H1 (cell line): ENCODE data around the gene HIPK1. TPM values are rescaled to one million over a fixed set of nuclear protein-coding genes. Genes with fewer than 3 reads are reported as not detected.

Experiments used
- CTCF ChIA-PET: fragments of 300-600 bp; sonication (Branson Sonifier 250); formaldehyde crosslinking; loops from one replicate; lab custom pipeline; 2021; ENCODE audit not compliant: partially characterized antibody; lab: Charles Lee
- POLR2A ChIA-PET: fragments of 300-600 bp; sonication (Branson Sonifier 250); formaldehyde crosslinking; loops from one replicate; lab custom pipeline; 2021; ENCODE audit warnings: inconsistent platforms; ENCODE audit not compliant: partially characterized antibody; lab: Charles Lee
- DNase-seq, 2 experiments: peaks; one replicate each; pipeline versions ENCODE4 v3.0.0 to v3.0.0-alpha.2; 2010 to 2022; ENCODE audit warnings: low spot score in 2 of 2, low read depth in 1 of 2, mixed read lengths in 1 of 2
- FAIRE-seq: peaks from 2 replicates; lab custom pipeline; 2011; peaks lifted over from hg19 to GRCh38; lab: Jason Lieb, UNC
- H2AFZ ChIP-seq: 2 replicates; pipeline ENCODE4 v1.8.1; 2012; ENCODE audit warnings: low read length, inconsistent platforms
- H2AK5ac ChIP-seq: 2 replicates; pipeline ENCODE4 v1.6.1; 2013; ENCODE audit warnings: low read depth, low read length
- H2BK120ac ChIP-seq: replicated peaks from 2 replicates; pipeline ENCODE3; 2013; ENCODE audit warnings: low read depth, low read length, inconsistent platforms
- H2BK12ac ChIP-seq: 2 replicates; pipeline ENCODE4 v1.6.1; 2013; ENCODE audit warnings: low read depth, low read length
- H2BK15ac ChIP-seq: 2 replicates; pipeline ENCODE4 v1.6.1; 2013; ENCODE audit warnings: low read length
- H2BK20ac ChIP-seq: 2 replicates; pipeline ENCODE4 v1.6.1; 2013; ENCODE audit warnings: low read length
- H2BK5ac ChIP-seq: 2 replicates; pipeline ENCODE4 v1.6.1; 2013; ENCODE audit warnings: low read depth, low read length
- H3K14ac ChIP-seq: 2 replicates; pipeline ENCODE4 v1.6.1; 2013; ENCODE audit warnings: inconsistent platforms; ENCODE audit not compliant: insufficient read length
- H3K18ac ChIP-seq: 2 replicates; pipeline ENCODE4 v1.6.1; 2013; ENCODE audit warnings: low read length; ENCODE audit errors: extremely low read depth
- H3K23ac ChIP-seq: 2 replicates; pipeline ENCODE4 v1.6.1; 2013; ENCODE audit warnings: inconsistent platforms; ENCODE audit not compliant: insufficient read length
- H3K23me2 ChIP-seq: 2 replicates; pipeline ENCODE4 v1.6.1; 2013; ENCODE audit warnings: low read depth, low read length
- H3K27ac ChIP-seq: 2 replicates; pipeline ENCODE4 v1.6.1; 2011; ENCODE audit warnings: low read depth, low read length, inconsistent platforms
- H3K27me3 ChIP-seq, 4 experiments: replicated peaks in 1 of 4; 1 replicate in 1 of 4; 2 replicates in 3 of 4; pipeline versions ENCODE4 v1.6.1 to v1.8.1; 2011 to 2013; ENCODE audit warnings: low read length in 3 of 4, mild to moderate bottlenecking in 3 of 4, inconsistent platforms in 2 of 4, mixed read lengths in 2 of 4, moderate library complexity in 1 of 4; ENCODE audit not compliant: control insufficient read depth in 3 of 4, insufficient read depth in 3 of 4; ENCODE audit errors: extremely low read depth in 1 of 4
- H3K36me3 ChIP-seq, 4 experiments: 2 replicates each; pipeline versions ENCODE4 v1.6.1 to v1.8.1; 2011 to 2013; ENCODE audit warnings: mild to moderate bottlenecking in 4 of 4, low read length in 3 of 4, moderate library complexity in 2 of 4, control low read depth in 1 of 4, inconsistent platforms in 1 of 4; ENCODE audit not compliant: insufficient read depth in 4 of 4, control insufficient read depth in 2 of 4
- H3K4ac ChIP-seq: replicated peaks from 2 replicates; pipeline ENCODE3; 2013; ENCODE audit warnings: low read length, low read depth, mixed read lengths, inconsistent platforms; ENCODE audit not compliant: insufficient read length
- H3K4me1 ChIP-seq, 4 experiments: replicated peaks in 1 of 4; 1 replicate in 1 of 4; 2 replicates in 3 of 4; pipeline versions ENCODE4 v1.6.1 to v1.8.1; 2011 to 2013; ENCODE audit warnings: low read length in 3 of 4, inconsistent platforms in 2 of 4, mixed read lengths in 1 of 4; ENCODE audit not compliant: insufficient read depth in 4 of 4, control insufficient read depth in 3 of 4
- H3K4me2 ChIP-seq, 2 experiments: 2 replicates each; pipeline versions ENCODE4 v1.6.1 to v1.8.1; 2011 to 2013; ENCODE audit warnings: low read depth in 2 of 2, low read length in 2 of 2, control low read depth in 1 of 2, inconsistent platforms in 1 of 2, mild to moderate bottlenecking in 1 of 2; ENCODE audit not compliant: insufficient read depth in 1 of 2
- H3K4me3 ChIP-seq, 4 experiments: fragments of 200-600, 300-600 bp in 1 of 4; sonication (generic), shearing (Covaris generic), sonication (Bioruptor Twin) in 1 of 4; 2 replicates each; pipeline versions ENCODE4 v1.5.1 to v1.8.1; 2011 to 2016; ENCODE audit warnings: low read length in 4 of 4, low read depth in 3 of 4, control low read depth in 2 of 4, inconsistent platforms in 2 of 4, mild to moderate bottlenecking in 2 of 4, mixed read lengths in 1 of 4, moderate library complexity in 1 of 4; ENCODE audit not compliant: insufficient read depth in 2 of 4; ENCODE audit errors: extremely low read depth in 1 of 4
- H3K56ac ChIP-seq: replicated peaks from 2 replicates; pipeline ENCODE3; 2013; ENCODE audit warnings: low read depth, mild to moderate bottlenecking, mixed read lengths, low read length, inconsistent platforms; ENCODE audit not compliant: insufficient read length
- H3K79me1 ChIP-seq: 2 replicates; pipeline ENCODE4 v1.6.1; 2013; ENCODE audit warnings: low read depth, low read length, control low read depth
- H3K79me2 ChIP-seq, 2 experiments: 2 replicates each; pipeline versions ENCODE4 v1.6.1 to v1.8.1; 2012 to 2013; ENCODE audit warnings: low read length in 2 of 2, mild to moderate bottlenecking in 2 of 2, inconsistent platforms in 1 of 2; ENCODE audit not compliant: insufficient read depth in 2 of 2, control insufficient read depth in 1 of 2
- H3K9ac ChIP-seq, 4 experiments: replicated peaks in 1 of 4; 1 replicate in 1 of 4; 2 replicates in 3 of 4; pipeline versions ENCODE4 v1.6.1 to v1.8.1; 2011 to 2013; ENCODE audit warnings: low read depth in 3 of 4, low read length in 3 of 4, control low read depth in 2 of 4, mild to moderate bottlenecking in 2 of 4, moderate library complexity in 2 of 4, inconsistent platforms in 1 of 4; ENCODE audit errors: extremely low read depth in 1 of 4
- H3K9me3 ChIP-seq, 2 experiments: 2 replicates each; pipeline versions ENCODE4 v1.6.1 to v1.8.1; 2012 to 2013; ENCODE audit warnings: mild to moderate bottlenecking in 2 of 2, moderate library complexity in 2 of 2, control low read depth in 1 of 2, inconsistent platforms in 1 of 2, low read depth in 1 of 2, low read length in 1 of 2, mixed read lengths in 1 of 2; ENCODE audit not compliant: insufficient read depth in 2 of 2
- H4K20me1 ChIP-seq, 2 experiments: replicated peaks in 1 of 2; 2 replicates each; pipeline versions ENCODE3 to v1.8.1; 2011 to 2013; ENCODE audit warnings: inconsistent platforms in 2 of 2, low read length in 2 of 2, mild to moderate bottlenecking in 1 of 2; ENCODE audit not compliant: insufficient read depth in 2 of 2, control insufficient read depth in 1 of 2
- H4K5ac ChIP-seq: 2 replicates; pipeline ENCODE4 v1.6.1; 2013; ENCODE audit warnings: low read length, low read depth, mixed read lengths, inconsistent platforms; ENCODE audit not compliant: insufficient read length
- H4K8ac ChIP-seq: 2 replicates; pipeline ENCODE4 v1.8.0; 2013; ENCODE audit warnings: mild to moderate bottlenecking, moderate library complexity, low read length, inconsistent platforms; ENCODE audit not compliant: insufficient read depth; ENCODE audit errors: extremely low read depth
- H4K91ac ChIP-seq: replicated peaks from 2 replicates; pipeline ENCODE3; 2013; ENCODE audit warnings: low read length, mixed read lengths, inconsistent platforms; ENCODE audit not compliant: insufficient read length
- ASH2L ChIP-seq: fragments of 200-600, 300-600 bp; sonication (generic); IDR thresholded peaks from one replicate; pipeline ENCODE4 v1.7.1; 2017; ENCODE audit warnings: low read length
- EZH2 ChIP-seq: fragments of 200-600 bp; sonication (generic); IDR thresholded peaks from 2 replicates; pipeline ENCODE4 v1.7.1; 2012; ENCODE audit warnings: low read depth, mild to moderate bottlenecking, moderate library complexity, low read length, inconsistent platforms; ENCODE audit not compliant: severe bottlenecking
- FOSL1 ChIP-seq: IDR thresholded peaks from 2 replicates; pipeline ENCODE4 v1.6.1; 2011; ENCODE audit warnings: mild to moderate bottlenecking, low read depth, low read length, moderate library complexity; ENCODE audit not compliant: insufficient read depth
- GABPA ChIP-seq: IDR thresholded peaks from 2 replicates; pipeline ENCODE4 v1.6.1; 2011; ENCODE audit warnings: mild to moderate bottlenecking, low read length, moderate library complexity, borderline replicate concordance; ENCODE audit not compliant: insufficient read depth
- SAP30 ChIP-seq: fragments of 300-600 bp; sonication (generic); IDR thresholded peaks from 2 replicates; pipeline ENCODE4 v1.7.1; 2012; ENCODE audit warnings: low read length, moderate library complexity, mild to moderate bottlenecking, inconsistent platforms; ENCODE audit not compliant: insufficient read depth, insufficient replicate concordance
- SIN3A ChIP-seq, 2 experiments: IDR thresholded peaks in 1 of 2; conservative IDR thresholded peaks in 1 of 2; 2 replicates each; pipeline ENCODE4 v1.6.1; 2011 to 2012; ENCODE audit warnings: low read length in 2 of 2, improper control_type of control experiment in 1 of 2, low read depth in 1 of 2, mild to moderate bottlenecking in 1 of 2
- SUZ12 ChIP-seq: fragments of 200-600 bp; sonication (generic); IDR thresholded peaks from 2 replicates; pipeline ENCODE4 v1.6.1; 2012; ENCODE audit warnings: mild to moderate bottlenecking, inconsistent platforms, low read length, moderate library complexity, mixed read lengths
- whole genome bisulfite sequencing, 2 experiments: shearing (Covaris generic) in 1 of 2; methylation state at CpG; one replicate each; pipeline versions ENCODE4 v1.1.6 to v1.1.7; 2013 to 2015; ENCODE audit warnings: low lambda C conversion rate in 2 of 2, mixed read lengths in 2 of 2, inconsistent platforms in 1 of 2, low coverage in 1 of 2, missing lambda C conversion rate in 1 of 2; ENCODE audit not compliant: insufficient replicate concordance in 2 of 2, insufficient coverage in 1 of 2, insufficient read length in 1 of 2; ENCODE audit errors: extremely low coverage in 1 of 2, missing lambda C conversion rate in 1 of 2; 5-methylcytosine and 5-hydroxymethylcytosine counted together
- polyA plus RNA-seq, 7 experiments: library from polyadenylated mRNA; depleted of rRNA in 3 of 7; stranded (reverse) in 5 of 7; unstranded in 2 of 7; fragments of >200 nt in 5 of 7; fragments of 200-250 nt in 2 of 7; gene quantifications; 1 replicate in 5 of 7; 2 replicates in 1 of 7; 4 replicates in 1 of 7; pipeline versions ENCODE4 v1.2.1 to v1.2.3, GENCODE V29; 2011 to 2013; ENCODE audit warnings: missing spikeins in 2 of 7, mixed read lengths in 2 of 7
- total RNA-seq: library from RNA; stranded (reverse); fragmentation: NEBNext Ultra II Directional; extraction: Animal tissue kit (Norgen Biotek cat#: 25700); gene quantifications from 2 replicates; pipeline ENCODE4 v1.2.1, GENCODE V29; 2021

Gene HIPK1
- total and polyA plus RNA-seq, 2 of the 8 experiments (the other 6 are each of a cell fraction or from before 2014, with no cell fraction given) = 46.2 to 64.3 TPM

DNA sequence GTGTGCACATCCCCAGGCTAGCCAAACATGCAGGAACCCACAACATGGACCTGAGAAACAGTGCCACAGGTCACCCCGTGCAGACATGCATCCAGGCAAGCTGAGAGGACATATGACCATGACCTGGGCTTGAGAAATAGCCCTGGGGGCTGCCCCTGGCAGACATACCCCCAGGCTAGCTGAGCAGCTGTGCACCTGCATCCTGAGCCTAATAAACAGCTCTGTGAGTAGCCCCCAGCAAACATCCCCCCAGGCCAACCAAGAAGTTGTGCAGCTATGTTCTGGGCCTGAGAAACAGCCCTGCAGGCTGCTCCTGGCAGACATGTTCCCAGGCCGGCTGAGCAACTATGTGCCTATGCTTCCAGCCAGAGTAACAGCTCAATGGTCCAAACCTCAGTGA is 64.6 kb downstream of the HIPK1 start:
- H3K4ac ChIP-seq = no peak overlapping the region
- no peak for FAIRE-seq
- no peaks in the 10 kb centered on the region; a peak in 1 of 7 replicates for H3K4me1 ChIP-seq
- DNase-seq = peak in 1 of 2 experiments; percentile 20
- H3K14ac ChIP-seq = no peak overlapping the region
- no peaks in the 10 kb centered on the region for H3K79me2 ChIP-seq
- no peak overlapping the region for H4K5ac ChIP-seq
- no peak overlapping the region for H3K27ac ChIP-seq
- H3K9ac ChIP-seq = no peak overlapping the region
- no peak overlapping the region for H4K8ac ChIP-seq
- no peaks in the 10 kb centered on the region for H4K20me1 ChIP-seq
- H3K56ac ChIP-seq = no peak overlapping the region
- H2AFZ ChIP-seq = no peak overlapping the region
- no peak overlapping the region for H3K4me2 ChIP-seq
- H2AK5ac ChIP-seq = no peak overlapping the region
- H2BK20ac ChIP-seq = no peak overlapping the region
- no peaks in the 10 kb centered on the region; a peak in 3 of 4 replicates for H3K9me3 ChIP-seq
- H3K23me2 ChIP-seq = no peaks in the 10 kb centered on the region
- no peaks in the 10 kb centered on the region for H3K79me1 ChIP-seq
- H3K23ac ChIP-seq = no peak overlapping the region
- no peaks in the 10 kb centered on the region for H3K36me3 ChIP-seq
- H3K27me3 ChIP-seq = peaks cover 0 to 3% (median 0%) of the 10 kb centered on the region in 4 experiments; a peak in 1 of 7 replicates
- ChIA-PET POLR2A (interaction anchor here (0.9 kb wide), 2 partner anchors 8 to 162 kb away, joined by 3 read pairs; no protein-coding TSS in a partner anchor), CTCF (interaction anchor here (1.0 to 1.7 kb wide), 7 partner anchors 8 to 126 kb away, joined by 3 to 10 read pairs (median 3); no protein-coding TSS in a partner anchor)
- H3K18ac ChIP-seq = no peak overlapping the region
- no peak overlapping the region for H2BK15ac ChIP-seq
- no peak overlapping the region for H2BK5ac ChIP-seq
- WGBS, 2 experiments = 85% methylated on average over 2 of the region's 2 CpGs; no CpG with 5 or more reads in 1 of the 2 experiments
- no peak overlapping the region for H3K4me3 ChIP-seq
- H2BK12ac ChIP-seq = no peak overlapping the region
- H2BK120ac ChIP-seq = no peak overlapping the region
- no peak overlapping the region for H4K91ac ChIP-seq
- TF ChIP-seq FOSL1 (no peak), SAP30 (no peak), ASH2L (no peak), GABPA (no peak), SIN3A (conservative IDR thresholded peaks at IDR 0.05 in 1 of 2, IDR thresholded peaks at IDR 0.05 in 1 of 2; ENCODE audit: low read depth in 1 of 2, low read length in 2 of 2) (no peak), SUZ12 (no peak), EZH2 (no peak)
